Astrocyte (in vitro differentiated cells and primary cell): ENCODE results near the gene RUBCNL. TPM values are rescaled to one million over a fixed set of nuclear protein-coding genes. Genes with fewer than 3 reads are reported as not detected.
A peak's percentile ranks its signal among the peaks of the same experiment; 100 is the strongest.

ENCODE experiments used
- DNase-seq: peaks from one replicate; pipeline ENCODE4 v3.0.0-alpha.2; 2010; ENCODE audit warnings: low read depth
- FAIRE-seq: peaks from 2 replicates; lab custom pipeline; 2011; peaks lifted over from hg19 to GRCh38; lab: Jason Lieb, UNC
- H2AFZ ChIP-seq: 2 replicates; pipeline ENCODE4 v1.6.0; 2012; ENCODE audit warnings: low read depth, low read length, inconsistent platforms
- H3K27ac ChIP-seq: 2 replicates; pipeline ENCODE4 v1.5.1; 2011; ENCODE audit warnings: low read depth, low read length, inconsistent platforms
- H3K27me3 ChIP-seq: 2 replicates; pipeline ENCODE4 v1.6.0; 2011; ENCODE audit warnings: low read length, inconsistent platforms; ENCODE audit not compliant: insufficient read depth
- H3K36me3 ChIP-seq: 2 replicates; pipeline ENCODE4 v1.5.1; 2011; ENCODE audit warnings: low read length, inconsistent platforms; ENCODE audit not compliant: insufficient read depth
- H3K4me1 ChIP-seq: 2 replicates; pipeline ENCODE4 v1.5.1; 2011; ENCODE audit warnings: low read length, inconsistent platforms; ENCODE audit not compliant: insufficient read depth
- H3K4me2 ChIP-seq: 2 replicates; pipeline ENCODE4 v1.6.0; 2012; ENCODE audit warnings: low read length, inconsistent platforms
- H3K4me3 ChIP-seq: 2 replicates; pipeline ENCODE4 v1.5.1; 2011; ENCODE audit warnings: low read depth, mild to moderate bottlenecking, low read length, inconsistent platforms; ENCODE audit not compliant: insufficient read depth
- H3K79me2 ChIP-seq: 2 replicates; pipeline ENCODE4 v1.6.0; 2012; ENCODE audit warnings: mild to moderate bottlenecking, low read length, inconsistent platforms; ENCODE audit not compliant: insufficient read depth
- H3K9ac ChIP-seq: 2 replicates; pipeline ENCODE4 v1.6.0; 2012; ENCODE audit warnings: mild to moderate bottlenecking, low read length, inconsistent platforms
- H3K9me3 ChIP-seq: 2 replicates; pipeline ENCODE4 v1.5.1; 2012; ENCODE audit warnings: low read depth, mild to moderate bottlenecking, low read length, inconsistent platforms; ENCODE audit not compliant: insufficient read depth
- H4K20me1 ChIP-seq: 2 replicates; pipeline ENCODE4 v1.6.0; 2012; ENCODE audit warnings: low read length, inconsistent platforms; ENCODE audit not compliant: insufficient read depth
- H3K27ac Mint-ChIP-seq: one replicate; pipeline ENCODE4 v1.8.0; 2021; ENCODE audit warnings: mild to moderate bottlenecking, mixed read lengths; ENCODE audit not compliant: unreplicated experiment
- H3K27me3 Mint-ChIP-seq: one replicate; pipeline ENCODE4 v1.8.0; 2021; ENCODE audit warnings: low read depth, mixed read lengths; ENCODE audit not compliant: unreplicated experiment
- H3K36me3 Mint-ChIP-seq: one replicate; pipeline ENCODE4 v1.8.0; 2021; ENCODE audit warnings: low read depth, mixed read lengths; ENCODE audit not compliant: unreplicated experiment
- H3K4me1 Mint-ChIP-seq: one replicate; pipeline ENCODE4 v1.8.0; 2021; ENCODE audit warnings: low read depth, mixed read lengths; ENCODE audit not compliant: unreplicated experiment
- H3K4me3 Mint-ChIP-seq: one replicate; pipeline ENCODE4 v1.8.0; 2021; ENCODE audit warnings: mild to moderate bottlenecking, moderate library complexity, mixed read lengths; ENCODE audit not compliant: unreplicated experiment
- H3K9me3 Mint-ChIP-seq: one replicate; pipeline ENCODE4 v1.8.0; 2021; ENCODE audit warnings: mild to moderate bottlenecking, mixed read lengths; ENCODE audit not compliant: unreplicated experiment
- CTCF ChIP-seq: IDR thresholded peaks from 2 replicates; pipeline ENCODE4 v1.5.1; 2011; ENCODE audit warnings: low read depth, mild to moderate bottlenecking, inconsistent platforms, low read length, moderate library complexity; ENCODE audit not compliant: insufficient read depth
- EZH2 ChIP-seq: IDR thresholded peaks from 2 replicates; pipeline ENCODE4 v1.6.1; 2012; ENCODE audit warnings: mild to moderate bottlenecking, low read length, inconsistent platforms; ENCODE audit not compliant: insufficient read depth
- total RNA-seq: library from RNA; stranded (reverse); gene quantifications from 2 replicates; pipeline ENCODE4 v1.2.1, GENCODE V29; 2021

RUBCNL gene
- total RNA-seq, 1 donor from 2014 or later: 1.5 TPM

- H3K9me3 Mint-ChIP-seq: peaks cover 4% of the 10 kb centered on the region
- no peaks in the 10 kb centered on the region for H3K36me3 Mint-ChIP-seq
- no peaks in the 10 kb centered on the region for H3K4me1 Mint-ChIP-seq
- H3K4me1 ChIP-seq: no peaks in the 10 kb centered on the region
- no peak for DNase-seq
- H3K9ac ChIP-seq: no peak overlapping the region
- no peak overlapping the region for H3K27ac ChIP-seq
- no peaks in the 10 kb centered on the region for H3K27me3 Mint-ChIP-seq
- no peaks in the 10 kb centered on the region for H4K20me1 ChIP-seq
- H3K79me2 ChIP-seq: no peaks in the 10 kb centered on the region
- TF ChIP-seq CTCF: no peak
- no peak for TF ChIP-seq EZH2
- FAIRE-seq: no peak
- H3K27ac Mint-ChIP-seq: no peak overlapping the region
- no peaks in the 10 kb centered on the region for H3K27me3 ChIP-seq
- no peaks in the 10 kb centered on the region for H3K9me3 ChIP-seq
- H2AFZ ChIP-seq: no peak overlapping the region
- no peak overlapping the region for H3K4me2 ChIP-seq
- H3K36me3 ChIP-seq: no peaks in the 10 kb centered on the region
- no peak overlapping the region for H3K4me3 Mint-ChIP-seq
- no peak overlapping the region for H3K4me3 ChIP-seq
Observed at GRCh38 chr13:46304546-46304945, 82.5 kb downstream of the RUBCNL start.

DNA sequence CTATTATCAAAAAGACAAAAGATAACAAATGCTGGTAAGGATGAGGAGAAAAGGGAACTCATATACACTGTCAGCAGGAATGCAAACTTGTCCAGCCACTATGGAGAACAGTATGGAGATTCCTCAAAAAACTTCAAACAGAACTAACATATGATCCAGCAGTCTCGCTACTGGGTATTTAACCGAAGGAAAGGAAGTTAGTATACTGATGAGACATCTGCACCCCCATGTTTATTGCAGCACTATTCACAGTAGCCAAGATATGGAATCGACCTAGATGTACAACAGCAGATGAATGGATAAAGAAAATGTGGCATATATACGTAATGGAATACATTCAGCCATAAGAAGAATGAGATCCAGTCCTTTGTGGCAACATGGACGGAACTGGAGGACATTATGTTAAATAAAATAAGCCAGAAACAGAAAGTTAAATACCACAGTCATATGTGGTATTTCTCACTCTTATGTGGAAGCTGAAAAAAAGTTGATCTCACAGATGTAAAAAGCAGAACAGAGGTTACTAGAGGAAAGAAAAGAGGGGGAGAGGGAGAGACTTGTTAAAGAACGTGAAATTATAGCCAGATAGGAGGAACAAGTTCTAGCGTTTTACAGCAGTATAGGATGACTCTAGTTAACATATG lies 83.2 kb downstream of the RUBCNL start:
- no peaks in the 10 kb centered on the region for H3K36me3 ChIP-seq
- H3K27ac ChIP-seq: no peak overlapping the region
- no peaks in the 10 kb centered on the region for H3K4me1 Mint-ChIP-seq
- no peaks in the 10 kb centered on the region for H3K79me2 ChIP-seq
- H3K4me3 ChIP-seq: no peak overlapping the region
- FAIRE-seq: no peak
- H3K27ac Mint-ChIP-seq: no peak overlapping the region
- H3K4me2 ChIP-seq: no peak overlapping the region
- TF ChIP-seq EZH2 (no peak), CTCF (no peak)
- H3K36me3 Mint-ChIP-seq: no peaks in the 10 kb centered on the region
- DNase-seq: no peak
- H3K9me3 ChIP-seq: no peaks in the 10 kb centered on the region
- no peak overlapping the region for H2AFZ ChIP-seq
- H3K9ac ChIP-seq: no peak overlapping the region
- H4K20me1 ChIP-seq: no peaks in the 10 kb centered on the region
- no peaks in the 10 kb centered on the region for H3K27me3 ChIP-seq
- H3K4me1 ChIP-seq: no peaks in the 10 kb centered on the region
- no peaks in the 10 kb centered on the region for H3K27me3 Mint-ChIP-seq
- peaks cover 8% of the 10 kb centered on the region for H3K9me3 Mint-ChIP-seq
- no peak overlapping the region for H3K4me3 Mint-ChIP-seq

GRCh38 chr13:46297361-46297811 lies 89.7 kb downstream of the RUBCNL start:
- H3K27me3 ChIP-seq: no peaks in the 10 kb centered on the region
- Mint-ChIP-seq H3K27ac (peak overlapping the region; percentile 95), H3K4me1 (peaks cover 20% of the 10 kb centered on the region), H3K9me3 (peaks cover 15% of the 10 kb centered on the region), H3K27me3 (peaks cover 2% of the 10 kb centered on the region), H3K4me3 (no peak overlapping the region), H3K36me3 (no peaks in the 10 kb centered on the region)
- H3K4me1 ChIP-seq: peaks cover 24% of the 10 kb centered on the region
- H2AFZ ChIP-seq: no peak overlapping the region
- H4K20me1 ChIP-seq: no peaks in the 10 kb centered on the region
- TF ChIP-seq CTCF (no peak), EZH2 (no peak)
- H3K4me2 ChIP-seq: peak overlapping the region; percentile 64
- no peaks in the 10 kb centered on the region for H3K36me3 ChIP-seq
- peak; percentile 62 for FAIRE-seq
- H3K9ac ChIP-seq: no peak overlapping the region
- DNase-seq: peak; percentile 29
- H3K79me2 ChIP-seq: no peaks in the 10 kb centered on the region
- H3K4me3 ChIP-seq: no peak overlapping the region
- H3K9me3 ChIP-seq: no peaks in the 10 kb centered on the region
- H3K27ac ChIP-seq: peak overlapping the region; percentile 75
